Prostate gland (tissue), 2 donors: Measurements from ENCODE around the gene INPP4B.

Experiments used
- POLR2A ChIP-seq: fragments of 450-650 bp; IDR thresholded peaks from one replicate; pipeline ENCODE4 v1.6.1; 2016; ENCODE audit warnings: antibody characterized with exemption, mild to moderate bottlenecking
- POLR2AphosphoS5 ChIP-seq: sonication (generic); formaldehyde crosslinking; IDR thresholded peaks from one replicate; pipeline ENCODE4 v1.6.1; 2017; ENCODE audit warnings: antibody characterized with exemption
- TF ChIP-seq, protein P1 (sequence below), 4 experiments: fragments of 200-600 bp in 2 of 4; fragments of 450-650 bp in 2 of 4; sonication (generic) in 2 of 4; IDR thresholded peaks; 1 replicate in 3 of 4; 2 replicates in 1 of 4; pipeline ENCODE4 v1.5.1; 2016 to 2019; ENCODE audit warnings: antibody characterized with exemption in 4 of 4, mild to moderate bottlenecking in 2 of 4, moderate library complexity in 2 of 4

DNA sequence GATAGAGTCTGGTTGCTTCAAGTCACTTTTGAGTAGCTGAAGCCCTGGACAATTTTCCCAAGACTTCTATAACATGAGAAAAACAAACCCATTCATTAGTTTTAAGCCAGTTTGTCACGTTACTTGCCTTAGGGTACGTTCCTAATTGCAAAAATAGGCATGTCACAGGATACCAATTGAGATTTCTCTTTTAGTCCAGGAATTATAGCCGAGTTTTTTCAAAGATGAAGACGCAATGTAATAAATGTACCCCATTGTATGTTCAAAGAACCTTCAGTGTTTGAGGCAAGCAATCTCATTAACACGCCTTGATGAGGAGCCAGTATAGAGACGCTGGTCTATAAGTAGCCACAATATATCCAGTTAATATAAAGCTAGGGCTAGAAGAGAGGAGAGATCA, 534.2 kb downstream of the INPP4B start:
- TF ChIP-seq, protein P1, sequence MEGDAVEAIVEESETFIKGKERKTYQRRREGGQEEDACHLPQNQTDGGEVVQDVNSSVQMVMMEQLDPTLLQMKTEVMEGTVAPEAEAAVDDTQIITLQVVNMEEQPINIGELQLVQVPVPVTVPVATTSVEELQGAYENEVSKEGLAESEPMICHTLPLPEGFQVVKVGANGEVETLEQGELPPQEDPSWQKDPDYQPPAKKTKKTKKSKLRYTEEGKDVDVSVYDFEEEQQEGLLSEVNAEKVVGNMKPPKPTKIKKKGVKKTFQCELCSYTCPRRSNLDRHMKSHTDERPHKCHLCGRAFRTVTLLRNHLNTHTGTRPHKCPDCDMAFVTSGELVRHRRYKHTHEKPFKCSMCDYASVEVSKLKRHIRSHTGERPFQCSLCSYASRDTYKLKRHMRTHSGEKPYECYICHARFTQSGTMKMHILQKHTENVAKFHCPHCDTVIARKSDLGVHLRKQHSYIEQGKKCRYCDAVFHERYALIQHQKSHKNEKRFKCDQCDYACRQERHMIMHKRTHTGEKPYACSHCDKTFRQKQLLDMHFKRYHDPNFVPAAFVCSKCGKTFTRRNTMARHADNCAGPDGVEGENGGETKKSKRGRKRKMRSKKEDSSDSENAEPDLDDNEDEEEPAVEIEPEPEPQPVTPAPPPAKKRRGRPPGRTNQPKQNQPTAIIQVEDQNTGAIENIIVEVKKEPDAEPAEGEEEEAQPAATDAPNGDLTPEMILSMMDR (IDR thresholded peaks at IDR 0.05), result no peak
- no peak for TF ChIP-seq POLR2AphosphoS5
- TF ChIP-seq POLR2A, result no peak
